HepG2 (cell line): ENCODE data around the gene ALPK3.

Experiments used
- BCLAF1 ChIP-seq: fragments of 450-650 bp; IDR thresholded peaks from 2 replicates; pipeline ENCODE4 v1.6.1; 2017; ENCODE audit warnings: mild to moderate bottlenecking
- CCDC6 ChIP-seq: sonication (generic); formaldehyde crosslinking; IDR thresholded peaks from 2 replicates; pipeline ENCODE4 v1.8.1; 2022; ENCODE audit warnings: mild to moderate bottlenecking, missing genetic modification reagents, moderate library complexity
- CTCF ChIP-seq: sonication (generic); formaldehyde crosslinking; IDR thresholded peaks from 2 replicates; pipeline ENCODE4 v1.5.0; 2020; ENCODE audit warnings: mild to moderate bottlenecking, missing genetic modification reagents, moderate library complexity
- NR1H2 ChIP-seq: sonication (generic); formaldehyde crosslinking; IDR thresholded peaks from 2 replicates; pipeline ENCODE4 v1.8.1; 2022; ENCODE audit warnings: low read depth, missing genetic modification reagents, borderline replicate concordance
- NR2F2 ChIP-seq: IDR thresholded peaks from 2 replicates; pipeline ENCODE4 v1.6.1; 2012; ENCODE audit warnings: low read depth, inconsistent platforms, borderline replicate concordance
- ZNF24 ChIP-seq: fragments of 450-650 bp; IDR thresholded peaks from 2 replicates; pipeline ENCODE4 v1.6.1; 2017; ENCODE audit warnings: antibody characterized with exemption, mild to moderate bottlenecking
- ZNF513 ChIP-seq: sonication (generic); formaldehyde crosslinking; conservative IDR thresholded peaks from 2 replicates; pipeline ENCODE4 v1.5.0; 2020; ENCODE audit warnings: missing genetic modification reagents

- TF ChIP-seq BCLAF1 (no peak), NR1H2 (CRISPR knock-in tag) (no peak), NR2F2 (no peak), CCDC6 (CRISPR knock-in tag) (no peak), CTCF (CRISPR knock-in tag) (no peak), ZNF513 (no peak), ZNF24 (no peak)
These were observed 25.6 kb downstream of the ALPK3 start for GRCh38 chr15:84842781-84843180.
